MM.1S (cell line): ENCODE measurements around the gene NEDD4.

Source experiments
- EZH2 ChIP-seq: fragments of 300-600 bp; sonication (generic); optimal IDR thresholded peaks from 2 replicates; pipeline ENCODE3; 2017; ENCODE audit warnings: low read depth, mild to moderate bottlenecking, antibody characterized with exemption, low read length, mixed read lengths
- TF ChIP-seq, protein P1 (sequence below): fragments of 300-600 bp; sonication (generic); IDR thresholded peaks from 2 replicates; pipeline ENCODE4 v1.5.1; 2016; ENCODE audit warnings: antibody characterized with exemption, low read length, mixed read lengths

GRCh38 chr15:55977231-55977630 lies 16.2 kb downstream of the NEDD4 start:
- TF ChIP-seq, protein P1, sequence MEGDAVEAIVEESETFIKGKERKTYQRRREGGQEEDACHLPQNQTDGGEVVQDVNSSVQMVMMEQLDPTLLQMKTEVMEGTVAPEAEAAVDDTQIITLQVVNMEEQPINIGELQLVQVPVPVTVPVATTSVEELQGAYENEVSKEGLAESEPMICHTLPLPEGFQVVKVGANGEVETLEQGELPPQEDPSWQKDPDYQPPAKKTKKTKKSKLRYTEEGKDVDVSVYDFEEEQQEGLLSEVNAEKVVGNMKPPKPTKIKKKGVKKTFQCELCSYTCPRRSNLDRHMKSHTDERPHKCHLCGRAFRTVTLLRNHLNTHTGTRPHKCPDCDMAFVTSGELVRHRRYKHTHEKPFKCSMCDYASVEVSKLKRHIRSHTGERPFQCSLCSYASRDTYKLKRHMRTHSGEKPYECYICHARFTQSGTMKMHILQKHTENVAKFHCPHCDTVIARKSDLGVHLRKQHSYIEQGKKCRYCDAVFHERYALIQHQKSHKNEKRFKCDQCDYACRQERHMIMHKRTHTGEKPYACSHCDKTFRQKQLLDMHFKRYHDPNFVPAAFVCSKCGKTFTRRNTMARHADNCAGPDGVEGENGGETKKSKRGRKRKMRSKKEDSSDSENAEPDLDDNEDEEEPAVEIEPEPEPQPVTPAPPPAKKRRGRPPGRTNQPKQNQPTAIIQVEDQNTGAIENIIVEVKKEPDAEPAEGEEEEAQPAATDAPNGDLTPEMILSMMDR: no peak
- TF ChIP-seq EZH2: no peak
